ENCODE measurements around the gene KRTAP10-9. TPM values are rescaled to one million over a fixed set of nuclear protein-coding genes. Genes with fewer than 3 reads are reported as not detected.
"Not testable (repeated sequence)": the region's sequence is repeated elsewhere in the genome, so short reads cannot be mapped to it uniquely, and the experiment has no call there.

KRTAP10-9 gene
- total RNA-seq, 1 donor from 2014 or later = not detected

- peaks cover 2% of the 10 kb centered on the region for H3K4me1 Mint-ChIP-seq (ENCODE audit: unreplicated experiment)
- H3K36me3 Mint-ChIP-seq (ENCODE audit: low read depth, unreplicated experiment) = peaks cover 8% of the 10 kb centered on the region
- no peak for TF ChIP-seq CTCF (IDR thresholded peaks at IDR 0.05; ENCODE audit: unreplicated experiment)
- no peak for DNase-seq (ENCODE audit: low spot score)
- no peak overlapping the region for H3K4me3 Mint-ChIP-seq (ENCODE audit: unreplicated experiment)
- H3K27me3 Mint-ChIP-seq (ENCODE audit: unreplicated experiment) = peaks cover 4% of the 10 kb centered on the region
- H3K9me3 Mint-ChIP-seq (ENCODE audit: unreplicated experiment) = peaks cover 4% of the 10 kb centered on the region
- H3K27ac Mint-ChIP-seq (ENCODE audit: unreplicated experiment) = no peak overlapping the region
Measured at GRCh38 chr21:44630440-44630839, 3.5 kb downstream of the KRTAP10-9 start.

- Mint-ChIP-seq H3K9me3 (ENCODE audit: unreplicated experiment) (peaks cover 4% of the 10 kb centered on the region), H3K27ac (ENCODE audit: unreplicated experiment) (no peak overlapping the region), H3K4me3 (ENCODE audit: unreplicated experiment) (no peak overlapping the region), H3K36me3 (ENCODE audit: low read depth, unreplicated experiment) (peaks cover 8% of the 10 kb centered on the region), H3K4me1 (ENCODE audit: unreplicated experiment) (peaks cover 2% of the 10 kb centered on the region), H3K27me3 (ENCODE audit: unreplicated experiment) (peaks cover 6% of the 10 kb centered on the region)
- TF ChIP-seq CTCF (IDR thresholded peaks at IDR 0.05; ENCODE audit: unreplicated experiment) = no peak
- no peak for DNase-seq (ENCODE audit: low spot score)
Measured at GRCh38 chr21:44632067-44632466, 5.2 kb downstream of the KRTAP10-9 start.

GRCh38 chr21:44636209-44637017 lies 9.5 kb downstream of the KRTAP10-9 start:
- no peak overlapping the region for H3K27ac Mint-ChIP-seq (ENCODE audit: unreplicated experiment)
- H3K36me3 Mint-ChIP-seq (ENCODE audit: low read depth, unreplicated experiment) = peaks cover 8% of the 10 kb centered on the region

GRCh38 chr21:44637018-44637850 lies 10.3 kb downstream of the KRTAP10-9 start, which contains the start of gene KRTAP10-10:
KRTAP10-10 (plus strand) TSS chr21:44637356; CDS start chr21:44637418, 62 bp downstream.
- H3K9me3 Mint-ChIP-seq (ENCODE audit: unreplicated experiment) = no peaks in the 10 kb centered on the region
- no peak for DNase-seq (ENCODE audit: low spot score)
- peaks cover under 1% of the 10 kb centered on the region for H3K36me3 Mint-ChIP-seq (ENCODE audit: low read depth, unreplicated experiment)
- H3K27ac Mint-ChIP-seq (ENCODE audit: unreplicated experiment) = no peak within 1 kb of the TSS
- H3K4me3 Mint-ChIP-seq (ENCODE audit: unreplicated experiment) = no peak within 1 kb of the TSS
- no peaks in the 10 kb centered on the region for H3K4me1 Mint-ChIP-seq (ENCODE audit: unreplicated experiment)
- TF ChIP-seq CTCF (IDR thresholded peaks at IDR 0.05; ENCODE audit: unreplicated experiment) = no peak
- H3K27me3 Mint-ChIP-seq (ENCODE audit: unreplicated experiment) = peaks cover 5% of the 10 kb centered on the region

More at GRCh38 chr21:44636209-44637017, 9.5 kb downstream of the KRTAP10-9 start:
- Mint-ChIP-seq H3K4me3 (ENCODE audit: unreplicated experiment) (no peak overlapping the region), H3K9me3 (ENCODE audit: unreplicated experiment) (peaks cover 4% of the 10 kb centered on the region), H3K27me3 (ENCODE audit: unreplicated experiment) (peaks cover 5% of the 10 kb centered on the region), H3K4me1 (ENCODE audit: unreplicated experiment) (no peaks in the 10 kb centered on the region)
- DNase-seq (ENCODE audit: low spot score) = no peak
- no peak for TF ChIP-seq CTCF (IDR thresholded peaks at IDR 0.05; ENCODE audit: unreplicated experiment)

GRCh38 chr21:44637851-44638348 lies 11.0 kb downstream of the KRTAP10-9 start:
- H3K27ac Mint-ChIP-seq (ENCODE audit: unreplicated experiment); H3K4me3 Mint-ChIP-seq (ENCODE audit: unreplicated experiment); H3K36me3 Mint-ChIP-seq (ENCODE audit: low read depth, unreplicated experiment); DNase-seq (ENCODE audit: low spot score); H3K9me3 Mint-ChIP-seq (ENCODE audit: unreplicated experiment); H3K4me1 Mint-ChIP-seq (ENCODE audit: unreplicated experiment); H3K27me3 Mint-ChIP-seq (ENCODE audit: unreplicated experiment): not testable (repeated sequence)

- H3K27ac Mint-ChIP-seq (ENCODE audit: unreplicated experiment); H3K9me3 Mint-ChIP-seq (ENCODE audit: unreplicated experiment); DNase-seq (ENCODE audit: low spot score); H3K36me3 Mint-ChIP-seq (ENCODE audit: low read depth, unreplicated experiment); H3K4me1 Mint-ChIP-seq (ENCODE audit: unreplicated experiment); H3K27me3 Mint-ChIP-seq (ENCODE audit: unreplicated experiment); H3K4me3 Mint-ChIP-seq (ENCODE audit: unreplicated experiment): not testable (repeated sequence)
Measured at GRCh38 chr21:44638506-44639330, 11.8 kb downstream of the KRTAP10-9 start.
